Spleen (tissue), 7 donors: ENCODE results near the gene SERPINA7.

ENCODE experiments used
- CTCF ChIP-seq, 11 experiments: fragments of 200-600 bp in 7 of 11; fragments of 450-650 bp in 4 of 11; sonication (generic) in 4 of 11; IDR thresholded peaks in 8 of 11; conservative IDR thresholded peaks in 3 of 11; 1 replicate in 7 of 11; 2 replicates in 4 of 11; pipeline versions ENCODE4 v1.4.0 to v1.8.0; 2016 to 2021; ENCODE audit warnings: antibody characterized with exemption in 11 of 11, inconsistent platforms in 4 of 11, mild to moderate bottlenecking in 1 of 11
- POLR2A ChIP-seq, 3 donors: fragments of 450-650 bp; IDR thresholded peaks; one replicate each; pipeline ENCODE4 v1.5.1; 2017; ENCODE audit warnings: antibody characterized with exemption in 3 of 3, mild to moderate bottlenecking in 1 of 3
- donor health status: DM: no; HTN: no; CAD: no; lungs with moderate emphysema.
- donor health status: DM: no; HTN: no; CAD: no.
- donor health status: DM: no; HTN: no; CAD: no.

DNA sequence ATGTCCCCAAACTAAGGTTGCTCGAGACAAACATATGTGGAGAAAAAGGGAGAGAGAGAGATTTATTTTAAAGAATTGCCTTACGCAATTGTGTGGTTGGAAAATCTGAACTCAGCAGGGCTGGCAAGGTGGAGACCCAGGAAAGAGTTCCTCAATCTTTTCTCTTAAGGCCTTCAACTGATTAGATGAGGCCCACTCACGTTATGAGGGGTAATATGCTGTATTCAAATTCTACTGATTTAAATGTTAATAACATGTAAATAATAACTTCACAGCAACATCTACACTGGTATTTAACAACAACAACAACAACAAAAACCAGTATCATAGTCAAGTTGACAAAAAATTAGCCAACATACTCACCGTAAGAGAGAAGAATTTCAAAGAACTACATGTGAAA lies 14.6 kb downstream of the SERPINA7 start:
- TF ChIP-seq CTCF (IDR thresholded peaks at IDR 0.05 in 8 of 11, conservative IDR thresholded peaks at IDR 0.05 in 3 of 11) (no peak), POLR2A (IDR thresholded peaks at IDR 0.05) (no peak)
